Occipital lobe (tissue), 2 donors: ENCODE data around the gene TOLLIP. TPM values are rescaled to one million over a fixed set of nuclear protein-coding genes. Genes with fewer than 3 reads are reported as not detected.

Experiments used
- DNase-seq: peaks from one replicate; lab custom pipeline; 2025; lab: John Stamatoyannopoulos, UW
- total RNA-seq: library from RNA; depleted of rRNA; stranded (reverse); fragments of >200 nt; gene quantifications from one replicate; pipeline ENCODE4 v1.2.3, GENCODE V29; 2014

The TOLLIP gene
- total RNA-seq, 1 donor from 2014 or later = 17.8 TPM

DNA sequence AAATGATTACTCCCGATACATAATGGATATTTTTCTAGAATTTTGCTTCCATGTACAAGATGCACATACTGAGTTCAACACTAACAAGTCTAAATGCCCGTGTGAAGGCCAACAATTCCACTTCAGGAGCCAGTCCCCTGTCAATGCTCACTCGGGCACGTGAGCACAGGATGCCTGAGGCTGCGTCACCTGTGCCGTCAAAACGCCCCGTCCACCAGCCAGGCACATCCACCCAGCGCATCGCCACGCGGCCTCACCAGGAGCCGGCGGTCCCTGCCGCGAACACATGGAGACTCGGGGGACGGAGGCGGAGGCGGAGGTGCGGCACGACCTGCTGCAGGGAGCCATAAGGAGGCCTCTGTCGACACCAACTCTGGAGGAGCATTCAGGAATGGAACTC, 9.8 kb downstream of the TOLLIP start:
- DNase-seq = peak; percentile 74

- peak; percentile 77 for DNase-seq
These were observed 10.5 kb downstream of the TOLLIP start for GRCh38 chr11:1298695-1299492.

DNA sequence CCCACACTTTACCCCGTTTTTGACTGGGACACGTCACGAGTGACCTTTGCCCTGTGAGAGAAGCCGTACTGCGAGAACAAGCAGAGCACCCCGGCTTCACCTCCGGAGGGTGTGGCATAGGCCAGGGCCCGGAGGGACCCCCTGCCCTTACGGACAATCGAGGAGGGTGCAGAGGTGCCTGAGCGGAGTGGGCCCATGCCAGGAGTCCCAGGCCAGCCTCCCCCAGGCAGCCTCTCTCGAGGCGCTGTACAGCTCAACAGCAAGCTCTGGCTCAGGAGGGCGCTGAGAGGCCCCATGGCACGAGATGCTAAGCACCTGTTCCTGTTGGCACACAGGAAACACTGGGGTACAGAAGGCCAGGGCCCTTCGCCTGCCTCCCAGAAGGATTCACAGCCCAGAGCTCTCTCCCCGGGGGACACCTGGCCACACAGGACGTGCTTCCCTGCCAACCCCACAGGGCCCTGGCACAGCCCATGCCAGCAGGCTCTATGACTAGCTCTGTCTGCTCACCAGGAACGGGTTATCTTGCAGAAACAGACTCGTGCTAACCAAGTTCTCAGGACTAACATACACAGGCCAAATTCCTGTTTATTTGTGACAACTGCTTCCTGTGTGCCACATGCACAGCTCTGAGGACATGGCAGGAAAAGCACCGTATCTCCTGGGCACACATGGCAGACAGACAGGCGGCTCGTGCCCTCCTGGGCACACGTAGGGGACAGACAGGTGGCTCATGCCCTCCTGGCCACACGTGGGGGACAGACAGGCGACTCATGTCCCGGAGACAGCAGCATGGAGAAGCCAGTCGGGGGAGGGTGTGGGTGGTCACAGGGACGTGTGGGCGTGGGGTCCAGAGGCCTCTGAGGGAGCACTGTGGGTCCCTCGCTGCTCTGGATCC, 11.6 kb downstream of the TOLLIP start:
- no peak for DNase-seq

GRCh38 chr11:1297011-1297575, 12.3 kb downstream of the TOLLIP start:
- DNase-seq = no peak

DNA sequence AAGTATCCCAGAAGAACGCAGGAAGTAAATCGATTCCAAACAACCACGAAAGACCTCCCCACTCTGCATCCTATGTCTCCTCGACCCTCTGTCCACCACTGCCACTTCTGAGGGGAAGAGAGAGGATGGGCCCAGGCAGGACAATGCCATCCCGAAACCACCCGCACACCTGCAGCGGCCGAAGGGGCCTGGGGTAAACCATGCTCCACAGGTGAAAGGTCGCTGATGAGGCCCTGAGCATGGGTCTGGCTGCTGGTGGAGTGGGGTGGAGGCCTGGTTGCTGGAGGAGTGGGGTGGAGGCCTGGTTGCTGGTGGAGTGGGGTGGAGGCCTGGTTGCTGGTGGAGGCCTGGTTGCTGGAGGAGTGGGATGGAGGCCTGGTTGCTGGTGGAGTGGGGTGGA, 13.1 kb downstream of the TOLLIP start:
- DNase-seq = no peak

DNA sequence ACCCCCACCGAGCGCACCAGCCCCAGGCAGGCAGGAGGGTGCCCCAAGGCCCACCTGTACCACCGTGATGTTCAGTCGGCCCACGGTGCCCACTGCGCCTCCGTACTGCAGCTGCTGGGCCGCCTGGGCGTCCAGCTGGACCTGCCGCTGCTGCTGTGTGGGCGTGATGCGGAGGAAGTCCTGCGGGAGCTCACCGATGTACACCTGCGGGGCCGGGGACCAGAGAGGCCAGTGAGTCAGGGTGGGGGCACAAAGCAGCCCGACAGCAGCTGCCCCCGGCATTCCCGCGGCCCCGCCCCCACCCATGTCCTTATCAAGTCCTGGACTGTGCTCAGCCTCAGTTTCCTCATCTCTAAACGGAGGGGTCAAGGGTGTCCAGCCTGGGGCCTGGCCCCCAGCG, 13.8 kb downstream of the TOLLIP start:
- DNase-seq = no peak

GRCh38 chr11:1295086-1295485, 14.3 kb downstream of the TOLLIP start:
- DNase-seq = no peak

GRCh38 chr11:1293619-1294015, 15.8 kb downstream of the TOLLIP start:
- no peak for DNase-seq

DNA sequence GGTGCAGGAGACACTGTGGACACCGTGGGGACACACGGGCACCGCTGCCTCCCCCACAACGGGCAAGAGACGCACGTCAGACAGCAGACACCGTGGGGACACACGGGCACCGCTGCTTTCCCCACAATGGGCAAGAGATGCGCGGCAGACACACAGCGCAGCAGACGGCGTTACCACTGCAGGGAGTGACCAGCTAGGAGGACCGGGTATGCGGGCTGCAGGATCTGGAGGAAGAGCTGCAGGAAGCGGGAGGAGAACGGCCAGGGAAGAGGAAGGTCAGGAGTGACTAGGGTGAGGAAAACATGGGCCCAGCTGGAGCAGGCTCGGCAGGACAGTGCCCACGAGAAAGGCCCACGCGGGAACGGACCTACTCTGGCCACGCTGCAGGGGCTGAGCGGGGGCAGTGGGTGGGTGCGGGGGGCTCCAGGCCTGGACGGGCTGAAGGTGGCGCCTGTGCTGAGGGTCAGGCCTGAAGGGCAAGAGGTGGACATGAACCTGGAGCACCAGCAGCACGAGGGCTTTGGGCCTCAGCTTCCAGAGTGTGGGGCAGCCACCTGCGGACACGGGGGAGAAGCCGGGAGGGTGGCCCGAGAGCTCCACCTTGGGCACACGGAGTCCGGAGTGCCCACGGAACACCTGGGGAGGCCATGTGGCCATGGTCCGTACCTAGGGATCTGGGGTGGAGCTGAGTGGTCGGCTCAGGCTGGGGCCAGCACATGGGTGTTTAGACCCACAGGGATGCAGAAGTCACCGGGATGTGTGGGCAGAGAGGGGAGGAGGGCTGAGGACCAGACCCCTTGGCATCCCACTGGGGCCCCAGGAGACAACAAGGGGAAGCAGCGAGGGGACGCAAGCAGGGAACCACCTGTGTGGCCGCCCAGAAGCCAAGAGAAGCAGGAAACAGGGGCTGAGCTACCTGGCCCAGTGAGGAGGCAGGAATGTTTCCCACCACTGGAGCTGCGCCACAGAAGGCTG, 16.5 kb downstream of the TOLLIP start:
- DNase-seq = no peak

GRCh38 chr11:1292018-1292643, 17.3 kb downstream of the TOLLIP start:
- peak; percentile 45 for DNase-seq

- no peak for DNase-seq
These were observed 18.0 kb downstream of the TOLLIP start for GRCh38 chr11:1291295-1292017.

GRCh38 chr11:1290052-1291040, 19.1 kb downstream of the TOLLIP start:
- no peak for DNase-seq

- no peak for DNase-seq
These were observed 20.1 kb downstream of the TOLLIP start for GRCh38 chr11:1289211-1289935.

DNA sequence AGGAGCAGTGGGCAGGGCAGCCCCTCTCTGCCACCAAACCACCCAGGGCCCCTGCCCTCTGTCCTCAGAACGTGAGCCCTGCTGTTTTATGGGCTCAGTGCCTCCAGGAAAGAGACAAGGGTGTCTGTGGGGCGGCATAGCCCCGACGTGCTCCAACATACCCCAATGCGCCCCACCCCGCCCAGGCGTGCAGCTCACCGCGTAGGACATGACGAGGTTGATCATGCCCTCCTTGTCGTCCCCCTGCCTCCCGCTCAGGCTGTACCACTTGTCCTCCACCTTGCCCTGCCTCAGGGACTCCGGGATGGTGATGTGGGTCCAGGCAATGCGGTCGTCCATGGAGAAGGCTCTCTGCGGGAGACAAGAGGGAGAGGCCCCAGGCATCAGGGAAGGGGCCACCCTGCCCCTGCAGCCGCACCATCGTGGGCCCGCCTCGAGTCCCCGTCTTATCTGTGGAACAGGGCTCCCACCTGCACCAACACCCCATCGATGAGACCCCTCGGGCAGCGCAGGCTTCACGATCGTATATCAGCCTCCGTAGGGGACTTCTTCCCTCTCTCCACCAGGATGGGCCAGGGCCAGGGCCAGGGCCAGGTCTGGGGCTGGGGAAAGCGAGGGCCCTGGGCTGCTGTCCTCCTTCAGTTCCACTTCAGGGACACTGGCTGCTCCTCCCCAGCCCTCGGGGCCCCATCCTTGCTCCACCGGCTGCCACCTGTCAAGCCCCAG, 20.8 kb downstream of the TOLLIP start:
- no peak for DNase-seq

DNA sequence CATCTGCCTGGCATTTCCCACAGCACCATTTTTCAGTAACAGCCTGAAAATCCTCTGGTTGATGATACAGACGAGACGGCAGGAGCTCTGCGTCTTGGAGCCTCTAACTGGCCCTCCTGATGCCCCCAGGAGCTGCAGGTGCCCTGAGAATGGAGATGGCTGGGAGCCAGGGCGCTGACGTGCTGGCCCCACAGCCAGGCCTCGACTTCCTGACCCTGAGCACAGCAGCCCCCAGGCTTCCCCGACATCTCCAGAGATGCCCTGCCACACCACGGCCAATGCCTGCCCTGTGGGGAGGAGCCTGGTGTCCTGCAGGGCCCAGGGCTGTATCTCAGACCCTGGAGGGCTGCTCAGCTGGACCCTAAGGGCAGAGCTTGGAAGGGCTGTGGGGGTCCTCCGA, 21.5 kb downstream of the TOLLIP start:
- DNase-seq = no peak

DNA sequence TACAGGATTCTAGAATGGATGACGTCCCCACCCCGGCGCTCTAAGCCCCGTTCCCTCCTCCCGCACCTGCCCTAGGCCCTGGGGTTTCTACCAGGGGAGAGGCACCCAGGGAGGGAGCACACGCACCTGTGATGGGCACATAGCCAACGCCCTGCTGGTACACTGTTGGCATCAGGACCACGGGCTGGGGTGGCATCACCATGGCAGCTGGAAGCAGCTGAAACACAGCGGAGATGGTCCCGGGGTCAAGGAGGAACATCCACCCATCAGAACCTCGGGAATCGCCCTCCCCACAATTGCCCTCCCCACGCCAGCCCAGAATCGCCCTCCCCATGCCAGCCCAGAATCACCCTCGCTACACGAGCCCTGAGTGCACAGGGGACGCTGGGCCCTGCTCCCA, 23.6 kb downstream of the TOLLIP start:
- DNase-seq = no peak

DNA sequence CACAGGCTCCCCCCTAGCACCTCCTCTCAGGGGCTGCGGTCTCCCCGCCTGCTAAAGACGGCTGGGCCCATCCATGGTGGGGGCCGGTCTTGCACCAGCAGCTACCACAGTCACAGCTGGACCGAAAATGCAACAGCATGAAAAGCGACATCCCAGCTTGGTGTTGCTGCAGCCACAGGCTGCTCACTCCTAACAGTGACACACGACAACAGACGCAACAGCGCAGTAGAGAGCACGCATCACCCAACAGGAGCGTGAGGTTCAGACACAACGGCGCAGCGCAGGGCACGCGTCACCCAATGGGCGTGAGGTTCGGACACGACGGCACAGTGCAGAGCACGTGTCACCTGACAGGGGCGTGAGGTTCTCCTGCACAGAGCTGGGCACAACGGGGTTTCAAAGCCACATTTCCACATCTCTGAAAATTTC, 24.1 kb downstream of the TOLLIP start:
- DNase-seq = no peak
